Kidney (tissue), 14 donors: ENCODE measurements around the gene DHFR. TPM values are rescaled to one million over a fixed set of nuclear protein-coding genes. Genes with fewer than 3 reads are reported as not detected.

Experiments used
- DNase-seq, 5 donors: peaks; one replicate each; pipeline ENCODE4 v3.0.0-alpha.2; 2013 to 2020
- FAIRE-seq: peaks from 2 replicates; lab custom pipeline; 2012; peaks lifted over from hg19 to GRCh38; lab: Jason Lieb, UNC
- H3K27ac ChIP-seq, 2 donors: one replicate each; pipeline ENCODE4 v1.7.0; 2013; ENCODE audit warnings: low read depth in 2 of 2, low read length in 2 of 2, inconsistent platforms in 1 of 2
- H3K27me3 ChIP-seq: one replicate; pipeline ENCODE4 v1.7.1; 2013; ENCODE audit warnings: low read length, inconsistent platforms; ENCODE audit not compliant: control insufficient read depth, insufficient read depth
- H3K36me3 ChIP-seq, 3 donors: one replicate each; pipeline versions ENCODE4 v1.7.0 to v1.7.1; 2013; ENCODE audit warnings: low read length in 3 of 3, control low read depth in 1 of 3, inconsistent platforms in 1 of 3; ENCODE audit not compliant: insufficient read depth in 3 of 3, control insufficient read depth in 2 of 3
- H3K4me1 ChIP-seq, 3 donors: one replicate each; pipeline versions ENCODE4 v1.7.0 to v1.7.1; 2013; ENCODE audit warnings: low read length in 3 of 3, inconsistent platforms in 1 of 3, low read depth in 1 of 3; ENCODE audit not compliant: control insufficient read depth in 2 of 3, insufficient read depth in 2 of 3
- H3K4me3 ChIP-seq, 3 donors: one replicate each; pipeline versions ENCODE4 v1.7.0 to v1.8.1; 2013; ENCODE audit warnings: low read length in 3 of 3, control low read depth in 1 of 3, inconsistent platforms in 1 of 3
- H3K9ac ChIP-seq, 3 donors: one replicate each; pipeline versions ENCODE4 v1.7.0 to v1.7.1; 2013; ENCODE audit warnings: low read length in 3 of 3, control low read depth in 1 of 3, inconsistent platforms in 1 of 3
- H3K9me3 ChIP-seq, 3 donors: one replicate each; pipeline versions ENCODE4 v1.7.0 to v1.7.1; 2013; ENCODE audit warnings: low read length in 3 of 3, control low read depth in 1 of 3, inconsistent platforms in 1 of 3; ENCODE audit not compliant: control insufficient read depth in 2 of 3, insufficient read depth in 1 of 3
- intact Hi-C: fragments of 100-400 bp; cut with DNase I; formaldehyde crosslinking; loops from one replicate; pipeline ENCODE4 v1.11.1; 2022
- polyA plus RNA-seq: library from polyadenylated mRNA; stranded (reverse); fragments of 350-450 nt; fragmentation: Illumina TruSeq; extraction: RNeasy Lipid Tissue Mini Kit (QIAGEN cat#74804); gene quantifications from one replicate; pipeline ENCODE4 v1.2.3, GENCODE V29; 2014; ENCODE audit warnings: low read depth, low replicate concordance; ENCODE audit not compliant: insufficient read depth
- total RNA-seq: library from RNA; stranded (reverse); fragmentation: NEBNext Ultra II Directional; extraction: Animal tissue kit (Norgen Biotek cat#: 25700); gene quantifications from one replicate; pipeline ENCODE4 v1.2.1, GENCODE V29; 2021
- TF ChIP-seq, protein P1 (sequence below): IDR thresholded peaks from 3 replicates; pipeline ENCODE4 v1.5.1; 2012; ENCODE audit warnings: mild to moderate bottlenecking, moderate library complexity, borderline replicate concordance; ENCODE audit not compliant: insufficient read depth; ENCODE audit errors: extremely low read depth
- donor health status: control.
- donor health status: control.
- donor health status: control.
- donor health status: control.
- donor health status: control.
- donor health status: DM: yes; HTN: yes; CAD: no.
- donor health status: Normal renal cell carcinoma (clear cell type).

Gene DHFR
- total and polyA plus RNA-seq, 2 donors from 2014 or later: 13.7 to 14.3 TPM

GRCh38 chr5:80625230-80625629 is 29.6 kb downstream of the DHFR start:
- no peak overlapping the region for H3K4me3 ChIP-seq
- TF ChIP-seq, protein P1, sequence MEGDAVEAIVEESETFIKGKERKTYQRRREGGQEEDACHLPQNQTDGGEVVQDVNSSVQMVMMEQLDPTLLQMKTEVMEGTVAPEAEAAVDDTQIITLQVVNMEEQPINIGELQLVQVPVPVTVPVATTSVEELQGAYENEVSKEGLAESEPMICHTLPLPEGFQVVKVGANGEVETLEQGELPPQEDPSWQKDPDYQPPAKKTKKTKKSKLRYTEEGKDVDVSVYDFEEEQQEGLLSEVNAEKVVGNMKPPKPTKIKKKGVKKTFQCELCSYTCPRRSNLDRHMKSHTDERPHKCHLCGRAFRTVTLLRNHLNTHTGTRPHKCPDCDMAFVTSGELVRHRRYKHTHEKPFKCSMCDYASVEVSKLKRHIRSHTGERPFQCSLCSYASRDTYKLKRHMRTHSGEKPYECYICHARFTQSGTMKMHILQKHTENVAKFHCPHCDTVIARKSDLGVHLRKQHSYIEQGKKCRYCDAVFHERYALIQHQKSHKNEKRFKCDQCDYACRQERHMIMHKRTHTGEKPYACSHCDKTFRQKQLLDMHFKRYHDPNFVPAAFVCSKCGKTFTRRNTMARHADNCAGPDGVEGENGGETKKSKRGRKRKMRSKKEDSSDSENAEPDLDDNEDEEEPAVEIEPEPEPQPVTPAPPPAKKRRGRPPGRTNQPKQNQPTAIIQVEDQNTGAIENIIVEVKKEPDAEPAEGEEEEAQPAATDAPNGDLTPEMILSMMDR: no peak

DNA sequence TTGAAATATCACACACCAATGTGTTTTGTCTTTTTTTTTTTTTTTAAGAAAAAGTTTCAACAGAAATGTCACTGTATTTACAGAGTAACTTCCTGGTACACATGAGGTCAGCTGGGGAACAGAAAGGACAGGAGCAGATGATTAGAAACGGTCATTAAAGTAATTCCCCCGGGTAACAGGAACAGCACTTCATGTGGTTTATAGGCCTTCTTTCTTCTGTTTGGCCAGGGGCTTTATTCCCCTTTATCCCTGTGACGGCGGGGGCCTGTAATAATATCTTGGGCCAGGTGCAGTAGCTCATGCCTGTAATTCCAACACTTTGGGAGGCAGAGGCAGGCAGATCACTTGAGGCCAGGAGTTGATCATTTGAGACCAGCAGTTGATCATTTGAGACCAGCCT is 30.8 kb downstream of the DHFR start:
- no peak for FAIRE-seq
- H3K27ac ChIP-seq: no peak overlapping the region
- TF ChIP-seq, protein P1: no peak

More at GRCh38 chr5:80625230-80625629, 29.6 kb downstream of the DHFR start:
- no peaks in the 10 kb centered on the region for H3K4me1 ChIP-seq
- no peak overlapping the region for H3K9ac ChIP-seq
- peaks cover 0 to 4% (median 0%) of the 10 kb centered on the region in 3 donors for H3K36me3 ChIP-seq
- no peak for DNase-seq
- H3K9me3 ChIP-seq: no peaks in the 10 kb centered on the region
- no peaks in the 10 kb centered on the region for H3K27me3 ChIP-seq
- intact Hi-C loops: no loop called here
- H3K27ac ChIP-seq: no peak overlapping the region
- no peak for FAIRE-seq

GRCh38 chr5:80622756-80623155 is 32.0 kb downstream of the DHFR start:
- no peak overlapping the region for H3K4me3 ChIP-seq
- intact Hi-C loops: no loop called here
- H3K9ac ChIP-seq: no peak overlapping the region
- H3K27me3 ChIP-seq: no peaks in the 10 kb centered on the region
- H3K4me1 ChIP-seq: no peaks in the 10 kb centered on the region
- FAIRE-seq (no peak), DNase-seq (no peak)
- TF ChIP-seq, protein P1: no peak
- H3K36me3 ChIP-seq: no peaks in the 10 kb centered on the region
- no peak overlapping the region for H3K27ac ChIP-seq
- H3K9me3 ChIP-seq: no peaks in the 10 kb centered on the region

More for the DNA sequence above, 30.8 kb downstream of the DHFR start:
- H3K27me3 ChIP-seq: no peaks in the 10 kb centered on the region
- no peak overlapping the region for H3K9ac ChIP-seq
- intact Hi-C loops: no loop called here
- H3K4me3 ChIP-seq: no peak overlapping the region
- H3K36me3 ChIP-seq: no peaks in the 10 kb centered on the region
- no peaks in the 10 kb centered on the region for H3K4me1 ChIP-seq
- DNase-seq: no peak
- H3K9me3 ChIP-seq: no peaks in the 10 kb centered on the region

- intact Hi-C loops: no loop called here
- H3K36me3 ChIP-seq: no peaks in the 10 kb centered on the region
- H3K4me1 ChIP-seq: no peaks in the 10 kb centered on the region
- H3K9ac ChIP-seq: no peak overlapping the region
- no peaks in the 10 kb centered on the region for H3K9me3 ChIP-seq
- TF ChIP-seq, protein P1: no peak
- FAIRE-seq: no peak
- no peak overlapping the region for H3K4me3 ChIP-seq
- DNase-seq: no peak
- H3K27ac ChIP-seq: no peak overlapping the region
- H3K27me3 ChIP-seq: no peaks in the 10 kb centered on the region
Measured at GRCh38 chr5:80620211-80620610, 34.6 kb downstream of the DHFR start.
